Hematopoietic multipotent progenitor cell treated with erythropoietin and hydrocortisone succinate and interleukin-3 and kit ligand, for 15 days (in vitro differentiated cells): ENCODE results near the gene MAGEC1.
"Not testable (repeated sequence)": the region's sequence is repeated elsewhere in the genome, so short reads cannot be mapped to it uniquely, and the experiment has no call there.

ENCODE experiments used
- DNase-seq: peaks from one replicate; pipeline ENCODE4 v3.0.0-alpha.2; 2015; ENCODE audit warnings: low spot score

MAGEC1 gene, protein sequence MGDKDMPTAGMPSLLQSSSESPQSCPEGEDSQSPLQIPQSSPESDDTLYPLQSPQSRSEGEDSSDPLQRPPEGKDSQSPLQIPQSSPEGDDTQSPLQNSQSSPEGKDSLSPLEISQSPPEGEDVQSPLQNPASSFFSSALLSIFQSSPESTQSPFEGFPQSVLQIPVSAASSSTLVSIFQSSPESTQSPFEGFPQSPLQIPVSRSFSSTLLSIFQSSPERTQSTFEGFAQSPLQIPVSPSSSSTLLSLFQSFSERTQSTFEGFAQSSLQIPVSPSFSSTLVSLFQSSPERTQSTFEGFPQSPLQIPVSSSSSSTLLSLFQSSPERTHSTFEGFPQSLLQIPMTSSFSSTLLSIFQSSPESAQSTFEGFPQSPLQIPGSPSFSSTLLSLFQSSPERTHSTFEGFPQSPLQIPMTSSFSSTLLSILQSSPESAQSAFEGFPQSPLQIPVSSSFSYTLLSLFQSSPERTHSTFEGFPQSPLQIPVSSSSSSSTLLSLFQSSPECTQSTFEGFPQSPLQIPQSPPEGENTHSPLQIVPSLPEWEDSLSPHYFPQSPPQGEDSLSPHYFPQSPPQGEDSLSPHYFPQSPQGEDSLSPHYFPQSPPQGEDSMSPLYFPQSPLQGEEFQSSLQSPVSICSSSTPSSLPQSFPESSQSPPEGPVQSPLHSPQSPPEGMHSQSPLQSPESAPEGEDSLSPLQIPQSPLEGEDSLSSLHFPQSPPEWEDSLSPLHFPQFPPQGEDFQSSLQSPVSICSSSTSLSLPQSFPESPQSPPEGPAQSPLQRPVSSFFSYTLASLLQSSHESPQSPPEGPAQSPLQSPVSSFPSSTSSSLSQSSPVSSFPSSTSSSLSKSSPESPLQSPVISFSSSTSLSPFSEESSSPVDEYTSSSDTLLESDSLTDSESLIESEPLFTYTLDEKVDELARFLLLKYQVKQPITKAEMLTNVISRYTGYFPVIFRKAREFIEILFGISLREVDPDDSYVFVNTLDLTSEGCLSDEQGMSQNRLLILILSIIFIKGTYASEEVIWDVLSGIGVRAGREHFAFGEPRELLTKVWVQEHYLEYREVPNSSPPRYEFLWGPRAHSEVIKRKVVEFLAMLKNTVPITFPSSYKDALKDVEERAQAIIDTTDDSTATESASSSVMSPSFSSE

DNA sequence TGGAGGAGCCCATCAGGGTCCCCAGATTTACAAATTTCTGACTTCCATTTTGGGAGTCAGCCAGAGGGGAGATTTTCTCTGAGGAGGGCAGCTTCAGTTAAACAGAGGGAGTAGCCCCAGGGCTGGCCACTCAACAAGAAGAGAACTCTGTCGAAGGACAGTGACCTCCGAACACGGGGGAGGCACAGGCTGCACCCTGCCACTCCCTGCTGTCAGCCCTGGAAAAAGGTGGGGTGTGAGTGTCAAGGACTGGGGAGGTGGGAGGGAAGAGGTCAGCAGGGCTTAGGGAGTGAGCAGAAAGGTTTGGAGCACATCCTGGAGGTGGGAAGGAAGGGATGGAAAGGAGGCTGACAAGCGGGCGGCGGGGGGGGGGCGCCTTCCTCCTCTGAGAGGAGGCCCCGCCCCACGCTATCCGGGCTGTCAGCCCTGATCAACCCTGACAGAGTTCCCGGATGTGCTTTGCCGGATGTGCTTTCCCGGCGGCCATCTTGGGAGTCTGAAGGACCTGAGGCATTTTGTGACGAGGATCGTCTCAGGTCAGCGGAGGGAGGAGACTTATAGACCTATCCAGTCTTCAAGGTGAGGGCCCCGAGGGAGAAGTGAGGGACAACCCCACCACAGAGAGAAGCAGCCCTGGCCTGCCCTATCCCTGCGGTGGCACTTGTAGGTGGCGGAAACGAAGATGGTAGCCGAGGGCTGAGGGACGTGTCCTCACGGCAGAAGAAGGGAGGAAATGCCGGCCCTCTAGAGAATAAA lies at the start of gene MAGEC1:
MAGEC1 (plus strand) TSS at position 495 of the 756 bp plus-strand sequence. CDS start 1,179 bp downstream, outside the sequence.
- DNase-seq: no peak

DNA sequence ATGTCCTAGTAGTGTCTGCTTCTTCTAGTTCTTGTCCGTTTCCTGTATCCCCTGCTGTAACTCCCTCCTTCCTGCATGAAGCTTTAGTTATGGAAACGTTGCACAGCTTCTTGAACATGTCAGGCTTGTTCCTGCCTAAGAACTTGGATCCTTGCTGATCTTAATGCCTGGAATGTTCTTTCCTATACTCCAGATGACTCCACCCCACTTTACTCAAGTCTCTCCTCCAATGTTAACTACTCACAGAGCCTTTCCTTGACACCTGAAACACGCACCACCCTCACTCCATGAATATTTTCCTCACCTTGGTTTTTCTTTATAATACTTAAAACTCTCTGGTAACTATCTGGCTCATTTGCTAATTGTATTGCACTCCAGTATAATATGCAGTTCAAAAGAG lies 46.2 kb upstream of the MAGEC1 start:
- DNase-seq: no peak

DNA sequence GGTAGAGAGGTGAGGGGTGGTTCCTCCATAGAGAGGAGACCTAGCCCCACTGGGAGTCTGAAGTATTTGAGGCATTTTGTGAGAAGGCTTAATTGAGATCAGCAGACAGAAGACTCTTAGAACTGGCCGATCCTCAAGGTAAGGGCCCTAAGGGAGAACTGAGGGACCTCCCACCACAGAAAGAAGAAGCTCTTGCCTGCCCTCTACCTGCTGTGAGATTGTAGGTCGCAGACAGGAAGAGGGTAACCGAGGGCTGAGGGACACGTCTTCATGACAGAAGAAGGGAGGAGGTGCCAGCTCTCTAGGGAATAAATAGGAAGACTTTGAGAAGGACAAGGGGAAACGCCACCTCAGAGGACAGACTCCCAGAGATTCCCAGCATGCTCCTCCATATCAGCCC lies 24.1 kb upstream of the MAGEC1 start:
- DNase-seq: no peak

DNA sequence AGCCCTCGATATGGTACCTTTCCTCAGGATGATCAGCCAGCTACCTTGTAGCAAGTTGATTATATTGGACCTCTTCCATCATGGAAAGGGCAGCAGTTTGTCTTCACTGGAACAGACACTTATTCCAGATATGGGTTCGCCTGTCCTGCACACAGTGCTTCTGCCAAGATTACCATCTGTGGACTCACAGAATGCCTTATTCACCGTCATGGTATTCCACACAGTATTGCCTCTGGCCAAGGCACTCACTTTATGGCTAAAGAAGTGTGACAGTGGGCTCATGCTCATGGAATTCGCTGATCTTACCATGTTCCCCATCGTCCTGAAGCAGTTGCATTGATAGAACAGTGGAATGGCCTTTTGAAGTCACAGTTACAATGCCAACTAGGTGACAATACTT lies 14.9 kb upstream of the MAGEC1 start:
- DNase-seq: not testable (repeated sequence)

DNA sequence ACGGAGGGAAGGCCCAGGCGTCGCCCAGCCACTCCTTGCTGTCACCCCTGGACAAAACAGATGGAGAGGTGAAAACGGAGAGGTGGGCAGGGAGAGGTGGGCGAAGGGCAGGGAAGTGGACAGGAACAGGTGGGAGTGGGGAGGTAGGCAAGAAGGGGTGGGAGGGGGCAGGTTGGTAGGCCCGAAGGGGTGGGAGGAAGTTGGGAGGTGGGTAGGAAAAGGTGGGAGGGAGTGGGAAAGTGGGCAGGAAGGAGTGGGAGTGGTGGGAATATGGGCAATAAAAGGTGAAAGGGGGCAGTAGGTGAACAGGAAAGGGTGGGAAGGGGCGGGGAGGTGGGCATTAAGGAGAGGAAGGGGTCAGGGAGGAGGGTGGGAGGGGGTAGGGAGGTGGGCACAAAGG lies 9.0 kb upstream of the MAGEC1 start:
- no peak for DNase-seq

DNA sequence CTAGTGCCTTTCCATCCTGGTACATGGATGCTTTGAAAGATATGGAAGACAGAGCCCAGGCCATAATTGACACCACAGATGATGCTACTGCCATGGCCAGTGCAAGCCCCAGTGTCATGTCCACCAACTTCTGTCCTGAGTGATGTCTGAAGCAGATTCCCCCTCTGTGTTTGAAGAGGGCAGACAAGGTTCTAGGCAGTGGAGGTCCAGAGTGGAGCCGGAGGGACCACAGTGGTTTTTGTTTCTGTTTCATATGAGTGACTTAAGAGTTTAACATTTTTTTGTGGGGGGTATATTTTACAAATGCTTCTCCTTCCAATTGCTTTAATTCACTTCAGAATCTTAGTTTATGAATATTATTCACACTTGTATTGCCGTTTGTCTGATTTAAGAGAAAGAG lies 6.0 kb upstream of the MAGEC1 start:
- no peak for DNase-seq

DNA sequence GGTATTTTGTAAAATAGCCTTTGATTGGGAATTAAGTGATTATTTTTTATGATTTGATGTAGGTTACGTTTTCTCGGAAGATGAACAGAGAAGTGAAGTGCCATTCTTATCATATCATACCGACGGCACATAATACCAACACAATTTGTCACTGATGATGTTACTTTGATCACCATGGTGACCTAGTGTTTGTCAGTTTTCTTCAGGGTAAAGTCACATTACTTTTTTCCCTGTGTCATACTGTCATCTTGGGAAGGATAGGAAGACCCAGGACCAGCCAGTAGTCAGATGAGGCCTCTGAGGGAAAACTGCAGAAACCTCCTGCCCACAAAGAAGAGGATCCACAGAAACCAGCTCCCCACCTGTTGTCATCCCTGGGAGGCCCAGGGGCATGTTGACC lies 1.3 kb upstream of the MAGEC1 start:
- no peak for DNase-seq

DNA sequence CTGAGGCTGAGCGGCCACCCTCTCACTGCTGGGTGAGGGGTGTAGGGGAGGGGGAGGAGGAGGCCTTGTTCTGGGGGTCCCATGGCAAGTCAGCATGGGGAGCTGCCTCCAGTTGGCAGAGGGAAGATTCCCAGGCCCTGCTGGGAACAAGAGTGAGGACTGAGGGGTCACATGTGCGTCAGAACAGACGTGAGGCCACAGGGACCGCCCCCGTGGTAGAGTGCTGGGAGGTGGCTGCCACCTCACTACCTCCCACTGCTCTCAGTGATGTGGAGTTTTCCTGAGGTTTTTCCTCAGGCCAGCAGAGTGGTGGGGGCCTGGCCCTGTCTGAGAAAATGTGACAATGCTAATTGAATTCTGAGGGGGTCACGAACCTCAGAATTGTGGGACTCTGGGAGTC lies 568 bp downstream of the MAGEC1 start:
- no peak for DNase-seq

DNA sequence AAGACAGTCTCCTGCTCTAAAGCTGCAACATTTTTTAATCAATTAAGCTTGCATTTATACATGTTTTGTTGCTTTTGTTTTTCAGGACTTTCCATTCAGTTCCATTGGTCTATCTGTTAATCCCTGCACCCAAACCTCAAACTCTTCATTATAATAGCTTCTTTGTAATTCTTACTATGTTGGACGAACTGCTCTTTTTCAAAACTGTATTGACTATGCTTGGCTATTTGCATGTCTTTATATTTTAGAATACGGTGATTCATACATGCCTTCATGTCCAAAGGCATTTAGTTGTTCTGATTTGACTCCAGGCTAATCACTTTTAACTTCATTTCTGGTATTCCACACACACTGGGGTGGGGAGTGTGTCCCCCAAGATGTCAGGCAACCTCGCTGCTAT lies 14.1 kb downstream of the MAGEC1 start:
- no peak for DNase-seq

DNA sequence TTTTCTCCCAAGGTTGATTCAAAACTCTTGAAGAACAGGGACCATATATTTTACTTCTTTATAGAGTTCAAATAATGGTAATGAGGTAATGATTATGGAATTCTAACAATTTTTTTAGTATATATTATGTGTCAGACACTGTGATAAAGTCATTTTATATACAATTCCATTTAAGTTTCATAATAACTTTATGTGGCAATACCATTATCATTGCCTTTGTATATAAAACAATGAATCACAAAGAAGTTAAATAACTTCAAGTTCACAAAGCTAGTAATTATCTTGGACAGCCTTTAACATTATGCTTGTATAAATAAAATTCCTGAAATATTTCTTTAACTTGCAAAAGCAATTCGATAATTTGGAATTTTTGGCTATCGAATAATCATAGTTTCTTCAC lies 20.6 kb downstream of the MAGEC1 start:
- DNase-seq: no peak

DNA sequence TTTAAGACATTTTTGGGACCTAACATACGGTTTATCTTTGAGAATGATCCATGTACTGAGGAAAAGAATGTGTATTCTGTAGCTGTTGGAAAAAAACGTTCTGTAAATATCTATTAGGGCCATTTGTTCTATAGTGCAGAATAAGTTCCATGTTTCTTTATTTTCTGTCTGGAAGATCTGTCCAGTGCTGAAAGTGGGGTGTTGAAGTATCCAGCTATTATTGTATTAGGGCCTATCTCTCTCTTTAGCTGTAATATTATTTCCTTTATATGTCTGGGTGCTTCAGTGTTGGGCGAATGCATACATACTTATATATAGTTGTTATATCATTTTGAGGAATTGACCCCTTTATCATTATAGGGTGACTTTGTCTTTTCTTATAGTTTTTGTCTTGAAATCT lies 24.7 kb downstream of the MAGEC1 start:
- no peak for DNase-seq

DNA sequence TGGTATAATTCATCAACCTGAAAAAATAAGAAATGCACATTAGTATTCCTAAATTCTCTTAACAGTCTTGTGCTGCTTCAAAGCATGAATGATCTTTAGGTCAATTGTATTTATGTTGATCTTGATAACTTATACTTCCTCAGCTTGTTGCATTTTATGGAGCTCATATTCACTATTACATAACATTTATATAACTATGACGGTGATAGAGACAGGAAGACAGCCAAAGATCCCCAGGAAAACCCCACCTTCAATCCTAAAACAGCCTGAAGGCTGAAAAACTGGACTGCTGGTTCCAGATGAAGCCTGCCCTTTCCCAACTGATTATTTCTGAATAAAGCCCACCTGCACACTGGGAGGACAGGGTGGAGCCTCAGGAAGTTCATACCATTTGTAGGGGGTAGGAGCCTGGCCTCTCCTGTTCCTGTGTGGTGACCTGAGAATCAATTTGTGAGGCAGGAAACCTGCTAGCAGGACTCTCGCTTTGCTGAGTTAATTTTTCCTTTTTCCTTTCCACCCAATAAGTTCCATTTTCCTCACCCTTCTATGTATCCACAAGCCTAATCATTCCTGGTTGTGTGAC lies 30.5 kb downstream of the MAGEC1 start:
- DNase-seq: no peak

DNA sequence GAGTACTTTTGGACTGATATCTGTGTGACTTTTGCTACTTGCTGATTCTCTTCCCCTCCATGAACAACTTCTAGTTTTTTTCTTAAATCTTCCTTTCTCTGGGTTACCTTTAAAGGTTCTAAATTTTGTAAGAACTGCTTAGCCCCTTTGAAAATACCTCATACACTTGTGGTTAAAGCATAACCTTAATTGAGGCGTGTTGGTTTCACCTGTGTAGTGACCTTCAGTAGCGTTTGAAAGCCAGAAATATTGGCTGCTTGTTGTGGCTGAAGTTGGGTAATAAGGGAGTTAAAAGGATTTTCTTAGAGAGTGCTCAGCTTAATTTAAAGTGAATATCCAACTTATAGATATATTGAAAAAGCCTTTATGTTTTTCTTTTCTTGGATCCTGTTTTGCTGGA lies 32.0 kb downstream of the MAGEC1 start:
- no peak for DNase-seq

DNA sequence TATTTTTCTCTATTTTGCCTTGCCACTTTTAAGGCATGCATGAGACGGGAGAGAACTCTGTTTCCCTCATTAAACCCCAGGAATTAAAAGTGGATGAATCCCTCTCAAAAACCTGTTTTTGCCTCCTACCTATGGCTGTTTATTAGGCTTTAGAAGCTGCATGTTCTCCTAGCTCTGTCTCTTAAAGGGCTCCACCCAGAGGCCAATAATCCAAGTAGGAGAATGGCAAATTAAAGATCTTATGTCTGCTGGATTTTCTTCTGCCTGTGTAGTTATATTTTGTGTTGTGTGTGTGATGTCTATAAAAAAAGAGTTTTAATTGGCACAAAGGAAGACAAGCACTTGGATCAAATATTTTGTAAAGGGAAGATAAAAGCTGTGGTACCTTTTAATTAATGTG lies 32.4 kb downstream of the MAGEC1 start:
- no peak for DNase-seq

DNA sequence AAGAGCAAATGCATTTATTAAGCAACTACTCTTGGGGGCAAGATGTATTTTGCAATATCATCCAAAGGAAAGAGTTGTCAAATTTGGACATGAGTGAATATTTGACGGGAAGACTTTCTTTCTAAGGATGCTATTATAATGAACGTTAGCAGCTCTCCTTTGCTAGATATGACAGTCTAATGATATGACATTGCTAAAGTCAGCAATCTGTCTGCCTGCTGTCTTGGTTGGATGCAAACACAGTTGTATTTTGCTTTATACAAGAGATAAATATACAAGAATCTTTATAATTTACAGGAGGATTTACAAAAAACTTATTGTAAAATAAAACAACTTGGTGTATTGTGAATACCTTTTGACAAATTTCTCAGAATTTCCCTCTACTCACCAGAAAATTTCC lies 37.5 kb downstream of the MAGEC1 start:
- DNase-seq: no peak

DNA sequence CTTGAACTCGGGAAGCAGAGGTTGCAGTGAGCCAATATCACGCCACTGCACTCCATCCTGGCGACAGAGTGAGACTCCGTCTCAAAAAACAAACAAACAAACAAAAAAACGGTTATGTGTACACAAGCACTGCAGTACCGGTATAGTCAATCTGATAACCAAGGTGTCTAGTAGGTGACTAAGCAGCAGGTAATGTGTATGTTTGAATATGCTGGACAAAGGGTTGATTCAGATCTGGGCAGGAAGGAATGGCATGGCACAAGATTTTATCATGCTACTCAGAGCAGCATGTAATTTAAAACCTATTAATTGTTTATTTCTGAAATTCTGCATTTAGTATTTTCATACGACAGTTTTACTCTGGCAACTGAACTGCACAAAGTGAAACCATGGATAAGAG lies 41.7 kb downstream of the MAGEC1 start:
- DNase-seq: no peak

DNA sequence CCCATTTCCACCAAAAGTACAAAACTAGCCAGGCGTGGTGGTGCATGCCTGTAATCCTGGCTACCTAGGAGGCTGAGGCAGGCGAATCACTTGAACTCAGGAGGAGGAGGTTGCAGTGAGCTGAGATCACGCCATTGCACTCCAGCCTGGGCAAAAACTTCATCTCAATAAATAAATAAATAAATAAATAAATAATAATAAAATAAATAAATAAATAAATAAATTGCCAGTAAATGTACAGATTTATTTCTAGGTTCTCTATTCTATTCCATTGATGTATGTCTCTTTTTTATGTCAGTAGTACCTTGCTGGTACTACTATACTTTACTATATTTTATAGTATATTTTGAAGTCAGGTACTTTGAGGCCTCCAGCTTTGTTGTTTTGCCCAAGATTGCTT lies 43.7 kb downstream of the MAGEC1 start:
- DNase-seq: no peak

DNA sequence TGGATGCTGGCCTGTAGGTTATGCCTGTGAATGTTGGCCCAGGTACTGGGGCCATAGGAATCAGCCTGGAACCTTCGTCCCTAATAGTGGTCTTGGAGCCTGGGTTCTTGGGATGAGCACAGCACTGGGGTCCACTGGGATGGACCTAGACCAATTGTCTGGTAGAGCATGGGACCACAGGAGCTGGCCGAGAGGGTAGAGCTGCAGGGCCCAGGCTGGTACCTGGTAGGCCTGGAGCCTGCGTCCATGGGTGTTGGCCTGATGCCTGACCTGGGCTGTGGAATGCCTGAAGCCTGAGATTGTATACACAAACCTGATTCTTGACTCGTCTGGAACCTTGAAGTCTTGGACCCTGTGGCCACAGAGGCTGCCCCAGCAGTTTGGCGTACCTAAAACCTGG lies 48.9 kb downstream of the MAGEC1 start:
- DNase-seq: no peak

DNA sequence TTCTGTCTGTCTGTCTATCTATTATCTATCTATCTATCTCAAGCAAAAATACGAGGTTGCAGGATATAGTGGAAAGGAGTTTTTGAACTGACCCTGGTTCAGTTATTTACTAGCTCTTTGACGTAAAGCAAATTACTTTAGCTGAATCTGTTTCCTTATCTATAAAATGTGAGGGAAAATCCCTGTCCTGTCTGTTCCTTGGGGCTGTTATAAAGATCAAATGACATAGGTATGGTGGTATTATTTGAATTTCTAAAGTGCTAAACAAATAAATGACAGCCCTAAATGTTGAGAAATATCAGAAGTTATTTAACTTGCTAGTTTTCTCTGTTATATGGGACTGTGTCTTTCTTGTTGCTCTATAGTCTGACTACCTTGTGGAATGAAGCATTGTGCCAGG lies 55.0 kb downstream of the MAGEC1 start:
- DNase-seq: no peak
